H1 (cell line): ENCODE measurements around the gene MPV17L2. TPM values are rescaled to one million over a fixed set of nuclear protein-coding genes. Genes with fewer than 3 reads are reported as not detected.

Experiments
- CTCF ChIA-PET: fragments of 300-600 bp; sonication (Branson Sonifier 250); formaldehyde crosslinking; loops from one replicate; lab custom pipeline; 2021; ENCODE audit not compliant: partially characterized antibody; lab: Charles Lee
- POLR2A ChIA-PET: fragments of 300-600 bp; sonication (Branson Sonifier 250); formaldehyde crosslinking; loops from one replicate; lab custom pipeline; 2021; ENCODE audit warnings: inconsistent platforms; ENCODE audit not compliant: partially characterized antibody; lab: Charles Lee
- DNase-seq, 2 experiments: peaks; one replicate each; pipeline versions ENCODE4 v3.0.0 to v3.0.0-alpha.2; 2010 to 2022; ENCODE audit warnings: low spot score in 2 of 2, low read depth in 1 of 2, mixed read lengths in 1 of 2
- FAIRE-seq: peaks from 2 replicates; lab custom pipeline; 2011; peaks lifted over from hg19 to GRCh38; lab: Jason Lieb, UNC
- H2AFZ ChIP-seq: 2 replicates; pipeline ENCODE4 v1.8.1; 2012; ENCODE audit warnings: low read length, inconsistent platforms
- H2AK5ac ChIP-seq: 2 replicates; pipeline ENCODE4 v1.6.1; 2013; ENCODE audit warnings: low read depth, low read length
- H2BK120ac ChIP-seq: replicated peaks from 2 replicates; pipeline ENCODE3; 2013; ENCODE audit warnings: low read depth, low read length, inconsistent platforms
- H2BK12ac ChIP-seq: 2 replicates; pipeline ENCODE4 v1.6.1; 2013; ENCODE audit warnings: low read depth, low read length
- H2BK15ac ChIP-seq: 2 replicates; pipeline ENCODE4 v1.6.1; 2013; ENCODE audit warnings: low read length
- H2BK20ac ChIP-seq: 2 replicates; pipeline ENCODE4 v1.6.1; 2013; ENCODE audit warnings: low read length
- H2BK5ac ChIP-seq: 2 replicates; pipeline ENCODE4 v1.6.1; 2013; ENCODE audit warnings: low read depth, low read length
- H3K14ac ChIP-seq: 2 replicates; pipeline ENCODE4 v1.6.1; 2013; ENCODE audit warnings: inconsistent platforms; ENCODE audit not compliant: insufficient read length
- H3K18ac ChIP-seq: 2 replicates; pipeline ENCODE4 v1.6.1; 2013; ENCODE audit warnings: low read length; ENCODE audit errors: extremely low read depth
- H3K23ac ChIP-seq: 2 replicates; pipeline ENCODE4 v1.6.1; 2013; ENCODE audit warnings: inconsistent platforms; ENCODE audit not compliant: insufficient read length
- H3K23me2 ChIP-seq: 2 replicates; pipeline ENCODE4 v1.6.1; 2013; ENCODE audit warnings: low read depth, low read length
- H3K27ac ChIP-seq: 2 replicates; pipeline ENCODE4 v1.6.1; 2011; ENCODE audit warnings: low read depth, low read length, inconsistent platforms
- H3K27me3 ChIP-seq, 4 experiments: replicated peaks in 1 of 4; 1 replicate in 1 of 4; 2 replicates in 3 of 4; pipeline versions ENCODE4 v1.6.1 to v1.8.1; 2011 to 2013; ENCODE audit warnings: low read length in 3 of 4, mild to moderate bottlenecking in 3 of 4, inconsistent platforms in 2 of 4, mixed read lengths in 2 of 4, moderate library complexity in 1 of 4; ENCODE audit not compliant: control insufficient read depth in 3 of 4, insufficient read depth in 3 of 4; ENCODE audit errors: extremely low read depth in 1 of 4
- H3K36me3 ChIP-seq, 4 experiments: 2 replicates each; pipeline versions ENCODE4 v1.6.1 to v1.8.1; 2011 to 2013; ENCODE audit warnings: mild to moderate bottlenecking in 4 of 4, low read length in 3 of 4, moderate library complexity in 2 of 4, control low read depth in 1 of 4, inconsistent platforms in 1 of 4; ENCODE audit not compliant: insufficient read depth in 4 of 4, control insufficient read depth in 2 of 4
- H3K4ac ChIP-seq: replicated peaks from 2 replicates; pipeline ENCODE3; 2013; ENCODE audit warnings: low read length, low read depth, mixed read lengths, inconsistent platforms; ENCODE audit not compliant: insufficient read length
- H3K4me1 ChIP-seq, 4 experiments: replicated peaks in 1 of 4; 1 replicate in 1 of 4; 2 replicates in 3 of 4; pipeline versions ENCODE4 v1.6.1 to v1.8.1; 2011 to 2013; ENCODE audit warnings: low read length in 3 of 4, inconsistent platforms in 2 of 4, mixed read lengths in 1 of 4; ENCODE audit not compliant: insufficient read depth in 4 of 4, control insufficient read depth in 3 of 4
- H3K4me2 ChIP-seq, 2 experiments: 2 replicates each; pipeline versions ENCODE4 v1.6.1 to v1.8.1; 2011 to 2013; ENCODE audit warnings: low read depth in 2 of 2, low read length in 2 of 2, control low read depth in 1 of 2, inconsistent platforms in 1 of 2, mild to moderate bottlenecking in 1 of 2; ENCODE audit not compliant: insufficient read depth in 1 of 2
- H3K4me3 ChIP-seq, 4 experiments: fragments of 200-600, 300-600 bp in 1 of 4; sonication (generic), shearing (Covaris generic), sonication (Bioruptor Twin) in 1 of 4; 2 replicates each; pipeline versions ENCODE4 v1.5.1 to v1.8.1; 2011 to 2016; ENCODE audit warnings: low read length in 4 of 4, low read depth in 3 of 4, control low read depth in 2 of 4, inconsistent platforms in 2 of 4, mild to moderate bottlenecking in 2 of 4, mixed read lengths in 1 of 4, moderate library complexity in 1 of 4; ENCODE audit not compliant: insufficient read depth in 2 of 4; ENCODE audit errors: extremely low read depth in 1 of 4
- H3K56ac ChIP-seq: replicated peaks from 2 replicates; pipeline ENCODE3; 2013; ENCODE audit warnings: low read depth, mild to moderate bottlenecking, mixed read lengths, low read length, inconsistent platforms; ENCODE audit not compliant: insufficient read length
- H3K79me1 ChIP-seq: 2 replicates; pipeline ENCODE4 v1.6.1; 2013; ENCODE audit warnings: low read depth, low read length, control low read depth
- H3K79me2 ChIP-seq, 2 experiments: 2 replicates each; pipeline versions ENCODE4 v1.6.1 to v1.8.1; 2012 to 2013; ENCODE audit warnings: low read length in 2 of 2, mild to moderate bottlenecking in 2 of 2, inconsistent platforms in 1 of 2; ENCODE audit not compliant: insufficient read depth in 2 of 2, control insufficient read depth in 1 of 2
- H3K9ac ChIP-seq, 4 experiments: replicated peaks in 1 of 4; 1 replicate in 1 of 4; 2 replicates in 3 of 4; pipeline versions ENCODE4 v1.6.1 to v1.8.1; 2011 to 2013; ENCODE audit warnings: low read depth in 3 of 4, low read length in 3 of 4, control low read depth in 2 of 4, mild to moderate bottlenecking in 2 of 4, moderate library complexity in 2 of 4, inconsistent platforms in 1 of 4; ENCODE audit errors: extremely low read depth in 1 of 4
- H3K9me3 ChIP-seq, 2 experiments: 2 replicates each; pipeline versions ENCODE4 v1.6.1 to v1.8.1; 2012 to 2013; ENCODE audit warnings: mild to moderate bottlenecking in 2 of 2, moderate library complexity in 2 of 2, control low read depth in 1 of 2, inconsistent platforms in 1 of 2, low read depth in 1 of 2, low read length in 1 of 2, mixed read lengths in 1 of 2; ENCODE audit not compliant: insufficient read depth in 2 of 2
- H4K20me1 ChIP-seq, 2 experiments: replicated peaks in 1 of 2; 2 replicates each; pipeline versions ENCODE3 to v1.8.1; 2011 to 2013; ENCODE audit warnings: inconsistent platforms in 2 of 2, low read length in 2 of 2, mild to moderate bottlenecking in 1 of 2; ENCODE audit not compliant: insufficient read depth in 2 of 2, control insufficient read depth in 1 of 2
- H4K5ac ChIP-seq: 2 replicates; pipeline ENCODE4 v1.6.1; 2013; ENCODE audit warnings: low read length, low read depth, mixed read lengths, inconsistent platforms; ENCODE audit not compliant: insufficient read length
- H4K8ac ChIP-seq: 2 replicates; pipeline ENCODE4 v1.8.0; 2013; ENCODE audit warnings: mild to moderate bottlenecking, moderate library complexity, low read length, inconsistent platforms; ENCODE audit not compliant: insufficient read depth; ENCODE audit errors: extremely low read depth
- H4K91ac ChIP-seq: replicated peaks from 2 replicates; pipeline ENCODE3; 2013; ENCODE audit warnings: low read length, mixed read lengths, inconsistent platforms; ENCODE audit not compliant: insufficient read length
- JUND ChIP-seq: IDR thresholded peaks from 2 replicates; pipeline ENCODE4 v1.6.1; 2011; ENCODE audit warnings: mild to moderate bottlenecking, improper control_type of control experiment, low read length
- RBBP5 ChIP-seq: IDR thresholded peaks from 2 replicates; pipeline ENCODE4 v1.7.1; 2012; ENCODE audit warnings: low read depth, mild to moderate bottlenecking, inconsistent platforms, low read length, moderate library complexity, borderline replicate concordance
- WGBS, 2 experiments: shearing (Covaris generic) in 1 of 2; methylation state at CpG; one replicate each; pipeline versions ENCODE4 v1.1.6 to v1.1.7; 2013 to 2015; ENCODE audit warnings: low lambda C conversion rate in 2 of 2, mixed read lengths in 2 of 2, inconsistent platforms in 1 of 2, low coverage in 1 of 2, missing lambda C conversion rate in 1 of 2; ENCODE audit not compliant: insufficient replicate concordance in 2 of 2, insufficient coverage in 1 of 2, insufficient read length in 1 of 2; ENCODE audit errors: extremely low coverage in 1 of 2, missing lambda C conversion rate in 1 of 2; 5-methylcytosine and 5-hydroxymethylcytosine counted together
- polyA plus RNA-seq, 7 experiments: library from polyadenylated mRNA; depleted of rRNA in 3 of 7; stranded (reverse) in 5 of 7; unstranded in 2 of 7; fragments of >200 nt in 5 of 7; fragments of 200-250 nt in 2 of 7; gene quantifications; 1 replicate in 5 of 7; 2 replicates in 1 of 7; 4 replicates in 1 of 7; pipeline versions ENCODE4 v1.2.1 to v1.2.3, GENCODE V29; 2011 to 2013; ENCODE audit warnings: missing spikeins in 2 of 7, mixed read lengths in 2 of 7
- total RNA-seq: library from RNA; stranded (reverse); fragmentation: NEBNext Ultra II Directional; extraction: Animal tissue kit (Norgen Biotek cat#: 25700); gene quantifications from 2 replicates; pipeline ENCODE4 v1.2.1, GENCODE V29; 2021

The MPV17L2 gene
- total and polyA plus RNA-seq, 2 of the 8 experiments (the other 6 are each of a cell fraction or from before 2014, with no cell fraction given), result 24.2 to 82.6 TPM

DNA sequence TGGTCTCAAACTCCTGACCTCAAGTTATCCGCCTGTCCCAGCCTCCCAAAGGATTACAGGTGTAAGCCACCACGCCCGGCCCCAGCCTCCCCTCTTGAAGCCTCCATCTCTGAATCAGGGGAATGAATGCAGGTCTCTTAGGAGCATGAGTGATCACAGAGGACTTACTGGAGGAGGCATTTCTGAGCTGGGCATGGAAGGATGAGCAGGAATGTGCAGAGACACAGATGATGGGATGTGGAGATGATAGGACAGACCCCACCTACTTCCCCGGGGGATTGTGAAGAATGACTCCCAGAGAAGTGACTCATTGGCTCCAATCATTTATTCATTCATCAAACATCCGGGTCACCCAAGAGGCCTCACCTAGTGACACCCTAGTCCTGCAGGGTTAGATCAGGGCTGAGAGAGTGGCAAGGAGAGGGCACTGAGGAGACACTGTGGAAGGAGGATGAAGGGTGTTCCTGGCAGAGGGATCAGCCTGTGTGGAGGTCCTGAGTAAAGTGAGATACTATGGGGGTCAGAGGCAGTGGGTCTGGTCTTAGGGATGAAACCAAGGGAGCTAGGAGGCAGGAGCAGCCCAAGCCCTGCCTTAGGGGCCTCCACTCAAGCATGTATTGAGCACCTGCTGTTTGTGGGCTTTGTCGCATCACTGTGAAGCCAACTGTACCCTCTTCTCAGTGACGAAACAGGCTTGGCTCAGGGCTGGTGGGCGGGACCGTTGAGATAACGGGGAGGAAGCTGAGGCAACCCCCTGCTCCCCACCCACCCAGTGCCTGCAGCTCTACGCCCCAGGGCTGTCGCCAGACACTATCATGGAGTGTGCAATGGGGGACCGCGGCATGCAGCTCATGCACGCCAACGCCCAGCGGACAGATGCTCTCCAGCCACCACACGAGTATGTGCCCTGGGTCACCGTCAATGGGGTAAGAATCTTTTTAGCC, 16.4 kb upstream of the MPV17L2 start:
- Histone ChIP-seq H4K20me1 (peaks cover 0 to 1% of the 10 kb centered on the region in 2 experiments), H3K9me3 (no peaks in the 10 kb centered on the region), H3K79me1 (no peaks in the 10 kb centered on the region), H3K18ac (no peak overlapping the region), H2AK5ac (no peak overlapping the region), H3K23me2 (peaks cover 6% of the 10 kb centered on the region; the same call in 1 of the 2 replicates), H2BK20ac (no peak overlapping the region), H2BK120ac (no peak overlapping the region), H3K4me2 (no peak overlapping the region), H3K4me1 (peaks cover 0 to 5% (median 2%) of the 10 kb centered on the region in 4 experiments; a peak in 2 of 7 replicates), H2BK15ac (no peak overlapping the region), H3K36me3 (no peaks in the 10 kb centered on the region), H2BK5ac (no peak overlapping the region), H3K9ac (no peak overlapping the region), H3K56ac (no peak overlapping the region), H4K8ac (no peak overlapping the region), H4K91ac (no peak overlapping the region), H2BK12ac (no peak overlapping the region), H3K4me3 (no peak overlapping the region), H4K5ac (no peak overlapping the region), H2AFZ (no peak overlapping the region), H3K23ac (no peak overlapping the region), H3K4ac (no peak overlapping the region), H3K79me2 (no peaks in the 10 kb centered on the region), H3K27ac (no peak overlapping the region), H3K27me3 (peaks cover 0 to 17% (median 7%) of the 10 kb centered on the region in 4 experiments; a peak in 5 of 7 replicates), H3K14ac (no peak overlapping the region)
- POLR2A ChIA-PET, result interaction anchor here (0.7 to 0.8 kb wide), 2 partner anchors 10 to 16 kb away, joined by 3 read pairs; partner anchors contain the start of gene MPV17L2
- FAIRE-seq (no peak), DNase-seq (no peak)
- CTCF ChIA-PET, result interaction anchor here (1.4 to 4.4 kb wide), 6 partner anchors 9 to 117 kb away, joined by 3 to 21 read pairs (median 6); no protein-coding TSS in a partner anchor
- TF ChIP-seq RBBP5 (no peak), JUND (no peak)
- 91% methylated on average over 19 of the region's 19 CpGs; no CpG with 5 or more reads in 1 of the 2 experiments for WGBS, 2 experiments
